Measurements from ENCODE around the gene NAV2. TPM values are rescaled to one million over a fixed set of nuclear protein-coding genes. Genes with fewer than 3 reads are reported as not detected.
"Not testable (repeated sequence)": the region's sequence is repeated elsewhere in the genome, so short reads cannot be mapped to it uniquely, and the experiment has no call there.

Gene NAV2
- total RNA-seq, 1 donor from 2014 or later = 9.1 TPM

- no peak for DNase-seq (ENCODE audit: low read depth)
Measured at GRCh38 chr11:20103281-20103680, 390.6 kb downstream of the NAV2 start.

GRCh38 chr11:20105427-20105826 lies 392.8 kb downstream of the NAV2 start:
- DNase-seq (ENCODE audit: low read depth) = no peak

GRCh38 chr11:20109731-20110445 lies 397.3 kb downstream of the NAV2 start:
- no peak for DNase-seq (ENCODE audit: low read depth)

GRCh38 chr11:20110908-20111669 lies 398.5 kb downstream of the NAV2 start:
- peak; percentile 33 for DNase-seq (ENCODE audit: low read depth)

- no peak for DNase-seq (ENCODE audit: low read depth)
Measured at GRCh38 chr11:20111871-20112270, 399.2 kb downstream of the NAV2 start.

GRCh38 chr11:20112291-20113148 lies 399.9 kb downstream of the NAV2 start:
- peak; percentile 91 for DNase-seq (ENCODE audit: low read depth)

GRCh38 chr11:20113149-20113438 lies 400.5 kb downstream of the NAV2 start:
- DNase-seq (ENCODE audit: low read depth) = no peak

GRCh38 chr11:20114588-20114987 lies 402.0 kb downstream of the NAV2 start:
- DNase-seq (ENCODE audit: low read depth) = no peak

- no peak for DNase-seq (ENCODE audit: low read depth)
Measured at GRCh38 chr11:20116825-20117224, 404.2 kb downstream of the NAV2 start.

GRCh38 chr11:20117291-20117690 lies 404.7 kb downstream of the NAV2 start:
- DNase-seq (ENCODE audit: low read depth) = no peak

- DNase-seq (ENCODE audit: low read depth) = no peak
Measured at GRCh38 chr11:20118209-20118608, 405.6 kb downstream of the NAV2 start.

- no peak for DNase-seq (ENCODE audit: low read depth)
Measured at GRCh38 chr11:20119315-20119714, 406.7 kb downstream of the NAV2 start.

- DNase-seq (ENCODE audit: low read depth) = no peak
Measured at GRCh38 chr11:20120134-20120925, 407.7 kb downstream of the NAV2 start.

- DNase-seq (ENCODE audit: low read depth) = peak; percentile 11
Measured at GRCh38 chr11:20122131-20122530, 409.5 kb downstream of the NAV2 start.

- DNase-seq (ENCODE audit: low read depth) = peak; percentile 15
Measured at GRCh38 chr11:20125927-20126326, 413.3 kb downstream of the NAV2 start.

GRCh38 chr11:20126724-20127123 lies 414.1 kb downstream of the NAV2 start:
- DNase-seq (ENCODE audit: low read depth) = no peak

GRCh38 chr11:20127671-20128527 lies 415.3 kb downstream of the NAV2 start:
- peak; percentile 75 for DNase-seq (ENCODE audit: low read depth)

GRCh38 chr11:20128528-20128825 lies 415.8 kb downstream of the NAV2 start:
- not testable (repeated sequence) for DNase-seq (ENCODE audit: low read depth)

- DNase-seq (ENCODE audit: low read depth) = no peak
Measured at GRCh38 chr11:20129665-20130064, 417.0 kb downstream of the NAV2 start.

All from myocyte (in vitro differentiated cells).